ENCODE results near the gene TNFSF15. TPM values are rescaled to one million over a fixed set of nuclear protein-coding genes. Genes with fewer than 3 reads are reported as not detected.

The TNFSF15 gene
- total RNA-seq, 6 donors from 2014 or later: 1.4 to 11.0 (median 5.6) TPM

- H3K36me3 ChIP-seq: no peaks in the 10 kb centered on the region
- TF ChIP-seq POLR2A (IDR thresholded peaks at IDR 0.05) (no peak), POLR2AphosphoS5 (IDR thresholded peaks at IDR 0.05) (no peak)
- TF ChIP-seq, protein P1, sequence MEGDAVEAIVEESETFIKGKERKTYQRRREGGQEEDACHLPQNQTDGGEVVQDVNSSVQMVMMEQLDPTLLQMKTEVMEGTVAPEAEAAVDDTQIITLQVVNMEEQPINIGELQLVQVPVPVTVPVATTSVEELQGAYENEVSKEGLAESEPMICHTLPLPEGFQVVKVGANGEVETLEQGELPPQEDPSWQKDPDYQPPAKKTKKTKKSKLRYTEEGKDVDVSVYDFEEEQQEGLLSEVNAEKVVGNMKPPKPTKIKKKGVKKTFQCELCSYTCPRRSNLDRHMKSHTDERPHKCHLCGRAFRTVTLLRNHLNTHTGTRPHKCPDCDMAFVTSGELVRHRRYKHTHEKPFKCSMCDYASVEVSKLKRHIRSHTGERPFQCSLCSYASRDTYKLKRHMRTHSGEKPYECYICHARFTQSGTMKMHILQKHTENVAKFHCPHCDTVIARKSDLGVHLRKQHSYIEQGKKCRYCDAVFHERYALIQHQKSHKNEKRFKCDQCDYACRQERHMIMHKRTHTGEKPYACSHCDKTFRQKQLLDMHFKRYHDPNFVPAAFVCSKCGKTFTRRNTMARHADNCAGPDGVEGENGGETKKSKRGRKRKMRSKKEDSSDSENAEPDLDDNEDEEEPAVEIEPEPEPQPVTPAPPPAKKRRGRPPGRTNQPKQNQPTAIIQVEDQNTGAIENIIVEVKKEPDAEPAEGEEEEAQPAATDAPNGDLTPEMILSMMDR (IDR thresholded peaks at IDR 0.05): no peak
- 86 to 97% methylated on average over 5 of the region's 5 CpGs for WGBS, 2 donors
These were observed 39.5 kb upstream of the TNFSF15 start for GRCh38 chr9:114845373-114845772.

DNA sequence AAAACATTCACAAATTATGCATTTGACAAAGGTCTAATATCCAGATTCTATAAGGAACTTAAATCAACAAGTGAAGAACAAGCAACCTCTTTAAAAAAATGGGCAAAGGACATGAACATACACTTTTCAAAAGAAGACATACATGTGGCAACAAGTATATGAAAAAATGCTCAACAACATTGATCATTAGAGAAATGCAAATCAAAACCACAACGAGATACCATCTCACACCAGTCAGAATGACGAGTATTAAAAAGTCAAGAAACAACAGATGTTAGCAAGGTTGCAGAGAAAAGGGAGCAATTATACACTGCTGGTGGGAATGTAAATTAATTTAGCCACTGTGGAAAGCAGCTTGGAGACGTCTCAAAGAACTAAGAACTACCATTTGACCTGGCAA, 38.9 kb upstream of the TNFSF15 start:
- no peak overlapping the region for H3K27ac ChIP-seq
- H3K27me3 ChIP-seq: no peaks in the 10 kb centered on the region
- no peak for DNase-seq
- H3K4me1 ChIP-seq: peaks cover 0 to 1% (median 0%) of the 10 kb centered on the region in 4 donors
- no peak for ATAC-seq (ENCODE audit: low FRiP score in 2 of 2)
- no peaks in the 10 kb centered on the region for H3K9me3 ChIP-seq
- no peak overlapping the region for H3K4me3 ChIP-seq
- H3K36me3 ChIP-seq: no peaks in the 10 kb centered on the region
- TF ChIP-seq, protein P1 (IDR thresholded peaks at IDR 0.05): no peak
- TF ChIP-seq EP300 (IDR thresholded peaks at IDR 0.05): no peak
- no peak for TF ChIP-seq POLR2AphosphoS5 (IDR thresholded peaks at IDR 0.05)
- no peak for TF ChIP-seq POLR2A (IDR thresholded peaks at IDR 0.05)
- WGBS, 2 donors: 71 to 81% methylated on average over 3 of the region's 3 CpGs

More at GRCh38 chr9:114845373-114845772, 39.5 kb upstream of the TNFSF15 start:
- H3K4me1 ChIP-seq: peaks cover 0 to 6% (median 0%) of the 10 kb centered on the region in 4 donors
- DNase-seq: peak in 1 of 2 donors; percentile 7
- no peaks in the 10 kb centered on the region for H3K9me3 ChIP-seq
- H3K4me3 ChIP-seq: no peak overlapping the region
- H3K27ac ChIP-seq: no peak overlapping the region
- H3K27me3 ChIP-seq: no peaks in the 10 kb centered on the region
- no peak for ATAC-seq (ENCODE audit: low FRiP score in 2 of 2)

GRCh38 chr9:114837923-114838322, 32.1 kb upstream of the TNFSF15 start:
- no peaks in the 10 kb centered on the region for H3K9me3 ChIP-seq
- H3K4me1 ChIP-seq: no peaks in the 10 kb centered on the region
- no peaks in the 10 kb centered on the region for H3K27me3 ChIP-seq
- no peak overlapping the region for H3K4me3 ChIP-seq
- no peaks in the 10 kb centered on the region for H3K36me3 ChIP-seq
- DNase-seq (no peak), ATAC-seq (ENCODE audit: low FRiP score in 2 of 2) (no peak)
- TF ChIP-seq EP300 (IDR thresholded peaks at IDR 0.05): no peak
- TF ChIP-seq POLR2A (IDR thresholded peaks at IDR 0.05): no peak
- TF ChIP-seq, protein P1 (IDR thresholded peaks at IDR 0.05): no peak
- no peak for TF ChIP-seq POLR2AphosphoS5 (IDR thresholded peaks at IDR 0.05)
- no peak overlapping the region for H3K27ac ChIP-seq

- DNase-seq (no peak), ATAC-seq (ENCODE audit: low FRiP score in 2 of 2) (no peak)
- 83 to 85% methylated on average over 3 of the region's 3 CpGs for WGBS, 2 donors
- no peak overlapping the region for H3K4me3 ChIP-seq
- no peaks in the 10 kb centered on the region for H3K9me3 ChIP-seq
- H3K4me1 ChIP-seq: no peaks in the 10 kb centered on the region
- H3K27me3 ChIP-seq: no peaks in the 10 kb centered on the region
- no peaks in the 10 kb centered on the region for H3K36me3 ChIP-seq
- TF ChIP-seq POLR2AphosphoS5 (IDR thresholded peaks at IDR 0.05) (no peak), POLR2A (IDR thresholded peaks at IDR 0.05) (no peak)
- TF ChIP-seq, protein P1 (IDR thresholded peaks at IDR 0.05): no peak
- no peak overlapping the region for H3K27ac ChIP-seq
These were observed 30.9 kb upstream of the TNFSF15 start for GRCh38 chr9:114836769-114837168.

DNA sequence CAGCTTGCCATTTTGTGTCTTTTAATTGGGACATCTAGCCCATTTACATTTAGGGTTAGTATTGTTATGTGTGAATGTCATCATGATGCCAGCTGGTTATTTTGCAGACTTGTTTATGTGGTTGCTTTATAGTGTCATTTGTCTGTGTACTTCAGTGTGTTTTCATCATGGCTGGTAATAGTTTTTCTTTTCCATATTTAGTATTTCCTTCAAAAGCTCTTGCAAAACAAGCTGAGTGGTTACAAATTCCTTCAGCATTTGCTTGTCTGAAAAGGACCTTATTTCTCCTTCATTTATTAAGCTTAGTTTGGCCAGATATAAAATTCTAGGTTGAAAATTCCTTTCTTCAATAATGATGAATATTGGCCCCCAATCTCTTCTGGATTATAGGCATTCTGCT, 28.5 kb upstream of the TNFSF15 start:
- ATAC-seq (ENCODE audit: low FRiP score in 2 of 2) (no peak), DNase-seq (no peak)
- Histone ChIP-seq H3K27me3 (no peaks in the 10 kb centered on the region), H3K4me3 (no peak overlapping the region), H3K36me3 (no peaks in the 10 kb centered on the region), H3K4me1 (no peaks in the 10 kb centered on the region), H3K27ac (no peak overlapping the region), H3K9me3 (no peaks in the 10 kb centered on the region)
- TF ChIP-seq POLR2AphosphoS5 (IDR thresholded peaks at IDR 0.05): no peak
- TF ChIP-seq EP300 (IDR thresholded peaks at IDR 0.05): no peak
